Smooth muscle cell of the brain vasculature (primary cell): ENCODE data around the gene NPW.

Experiments
- DNase-seq: peaks from one replicate; pipeline ENCODE4 v3.0.0-alpha.2; 2012; ENCODE audit warnings: low read depth, low spot score

NPW gene

DNA sequence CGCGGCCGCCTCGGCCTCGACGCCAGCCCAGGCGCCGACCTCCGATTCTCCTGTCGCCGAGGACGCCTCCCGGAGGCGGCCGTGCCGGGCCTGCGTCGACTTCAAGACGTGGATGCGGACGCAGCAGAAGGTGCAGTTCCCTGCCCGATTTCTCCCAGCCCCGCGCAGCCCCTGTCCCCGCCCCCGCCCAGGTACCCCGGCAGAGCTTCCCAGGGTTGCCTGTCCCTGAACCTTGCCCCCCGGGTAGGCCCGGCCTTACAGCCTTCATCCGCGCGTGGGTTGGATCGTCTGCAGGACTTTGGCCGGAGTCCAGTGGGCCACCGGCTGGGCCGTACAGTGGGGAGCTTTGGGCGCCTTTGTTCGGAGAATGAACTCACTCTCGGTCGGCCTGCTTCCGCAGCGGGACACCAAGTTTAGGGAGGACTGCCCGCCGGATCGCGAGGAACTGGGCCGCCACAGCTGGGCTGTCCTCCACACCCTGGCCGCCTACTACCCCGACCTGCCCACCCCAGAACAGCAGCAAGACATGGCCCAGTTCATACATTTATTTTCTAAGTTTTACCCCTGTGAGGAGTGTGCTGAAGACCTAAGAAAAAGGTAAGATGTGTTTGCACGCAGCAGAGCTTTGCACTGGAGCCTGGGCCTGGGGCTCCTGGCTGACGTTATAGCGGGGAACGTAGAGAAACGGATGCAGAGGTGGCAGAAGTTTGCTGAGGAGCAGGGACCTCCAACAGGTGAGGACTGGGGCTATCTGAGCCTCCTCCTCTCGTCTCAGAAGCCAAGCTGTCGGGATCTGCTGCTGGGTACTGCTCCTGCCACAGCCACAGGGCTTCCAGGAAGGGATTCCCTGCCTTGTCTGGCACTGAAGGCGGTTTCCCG, 35.0 kb upstream of the NPW start:
- no peak for DNase-seq

DNA sequence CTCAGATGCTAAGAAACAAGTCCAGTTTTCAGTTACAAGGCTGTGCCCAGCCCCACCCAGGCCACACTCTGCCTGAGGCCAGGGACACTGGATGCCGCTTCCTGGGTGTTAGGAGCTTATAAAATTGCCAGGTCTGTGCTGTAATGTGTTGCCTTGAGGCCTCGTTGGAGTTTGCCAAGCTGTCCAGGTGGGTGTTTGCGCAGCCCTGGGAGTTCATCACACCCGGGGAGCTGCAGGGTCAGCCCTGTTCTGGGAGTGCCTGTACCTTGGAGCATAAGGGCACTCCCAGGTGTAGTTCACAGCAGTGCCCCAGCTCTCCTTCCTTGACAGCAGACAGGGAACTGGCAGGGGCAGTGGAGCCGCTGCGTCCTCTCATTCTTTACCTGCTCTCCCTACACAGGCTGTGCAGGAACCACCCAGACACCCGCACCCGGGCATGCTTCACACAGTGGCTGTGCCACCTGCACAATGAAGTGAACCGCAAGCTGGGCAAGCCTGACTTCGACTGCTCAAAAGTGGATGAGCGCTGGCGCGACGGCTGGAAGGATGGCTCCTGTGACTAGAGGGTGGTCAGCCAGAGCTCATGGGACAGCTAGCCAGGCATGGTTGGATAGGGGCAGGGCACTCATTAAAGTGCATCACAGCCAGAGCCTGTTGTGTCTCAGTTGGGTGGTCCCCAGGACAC, 34.0 kb upstream of the NPW start:
- no peak for DNase-seq

DNA sequence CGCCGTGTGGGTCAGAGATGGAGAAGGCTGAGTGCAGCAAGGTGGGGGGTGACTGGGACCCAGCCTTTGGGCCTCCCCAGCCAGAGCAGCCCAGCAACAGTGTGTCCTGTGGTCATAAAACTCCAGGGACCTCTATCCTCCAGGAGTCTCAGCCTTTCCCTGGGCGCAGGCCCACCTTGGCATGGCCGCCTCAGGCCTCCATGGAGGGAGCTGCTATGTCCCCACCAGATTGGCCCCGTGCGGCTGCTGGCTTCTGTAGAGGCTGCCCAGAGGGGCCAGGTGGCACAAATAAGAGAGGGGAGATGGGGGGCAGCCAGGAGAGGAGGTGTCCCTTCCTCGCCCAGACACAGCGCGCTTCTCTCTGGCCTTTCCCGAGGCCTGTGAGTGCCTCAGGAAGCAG, 32.4 kb upstream of the NPW start:
- no peak for DNase-seq

DNA sequence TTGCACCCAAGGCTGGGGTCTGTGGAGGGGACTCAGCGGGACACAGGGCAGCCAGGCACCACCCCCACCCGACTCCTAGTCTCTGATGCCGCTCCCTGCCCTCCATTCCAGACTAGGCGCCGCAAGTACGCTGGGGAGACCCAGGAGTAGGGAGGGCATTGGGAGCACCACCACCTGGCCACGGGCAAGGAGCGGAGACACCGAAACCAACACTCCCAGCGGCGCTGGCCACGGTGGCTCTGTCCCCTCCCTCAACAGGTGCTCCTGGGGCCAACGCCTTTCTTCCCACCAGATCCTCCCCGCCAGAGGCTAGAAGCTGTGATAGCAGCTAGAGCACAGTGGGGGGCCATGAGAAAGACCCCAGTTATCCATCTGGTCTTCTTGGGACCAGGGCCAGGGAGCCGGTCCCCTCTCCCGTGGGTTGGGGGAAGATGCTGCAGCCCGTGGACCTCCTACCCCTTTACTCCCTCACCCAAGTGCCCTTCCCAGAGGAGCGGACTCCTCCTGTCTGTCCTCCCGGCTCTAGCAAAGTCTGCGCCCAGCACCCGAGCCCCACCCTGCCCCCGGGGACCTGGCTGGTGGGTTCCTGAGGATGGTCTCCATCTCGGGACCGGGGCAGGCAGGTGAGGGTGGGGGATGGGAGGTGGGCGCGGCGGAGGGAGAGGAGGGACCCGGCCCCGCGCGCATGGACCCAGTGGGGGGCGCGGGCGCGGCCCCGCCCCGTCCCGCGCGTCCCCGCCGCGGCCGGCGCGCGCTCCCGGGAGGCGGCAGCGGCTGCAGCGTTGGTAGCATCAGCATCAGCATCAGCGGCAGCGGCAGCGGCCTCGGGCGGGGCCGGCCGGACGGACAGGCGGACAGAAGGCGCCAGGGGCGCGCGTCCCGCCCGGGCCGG, 30.1 kb upstream of the NPW start, which contains the start of gene SYNGR3:
Gene SYNGR3, plus strand, starts transcription at position 762 of the 892 bp plus-strand sequence. CDS start 133 bp downstream, outside the sequence.
- no peak for DNase-seq

DNA sequence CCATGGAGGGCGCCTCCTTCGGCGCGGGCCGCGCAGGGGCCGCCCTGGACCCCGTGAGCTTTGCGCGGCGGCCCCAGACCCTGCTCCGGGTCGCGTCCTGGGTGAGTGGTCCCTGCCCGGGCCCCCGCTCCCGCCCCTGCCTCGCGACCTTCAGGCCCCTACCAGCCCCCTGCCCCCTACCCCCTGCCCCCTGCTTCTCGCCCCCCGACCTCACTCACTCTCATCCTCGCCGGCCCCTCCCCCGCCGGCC, 29.6 kb upstream of the NPW start:
- DNase-seq = no peak

DNA sequence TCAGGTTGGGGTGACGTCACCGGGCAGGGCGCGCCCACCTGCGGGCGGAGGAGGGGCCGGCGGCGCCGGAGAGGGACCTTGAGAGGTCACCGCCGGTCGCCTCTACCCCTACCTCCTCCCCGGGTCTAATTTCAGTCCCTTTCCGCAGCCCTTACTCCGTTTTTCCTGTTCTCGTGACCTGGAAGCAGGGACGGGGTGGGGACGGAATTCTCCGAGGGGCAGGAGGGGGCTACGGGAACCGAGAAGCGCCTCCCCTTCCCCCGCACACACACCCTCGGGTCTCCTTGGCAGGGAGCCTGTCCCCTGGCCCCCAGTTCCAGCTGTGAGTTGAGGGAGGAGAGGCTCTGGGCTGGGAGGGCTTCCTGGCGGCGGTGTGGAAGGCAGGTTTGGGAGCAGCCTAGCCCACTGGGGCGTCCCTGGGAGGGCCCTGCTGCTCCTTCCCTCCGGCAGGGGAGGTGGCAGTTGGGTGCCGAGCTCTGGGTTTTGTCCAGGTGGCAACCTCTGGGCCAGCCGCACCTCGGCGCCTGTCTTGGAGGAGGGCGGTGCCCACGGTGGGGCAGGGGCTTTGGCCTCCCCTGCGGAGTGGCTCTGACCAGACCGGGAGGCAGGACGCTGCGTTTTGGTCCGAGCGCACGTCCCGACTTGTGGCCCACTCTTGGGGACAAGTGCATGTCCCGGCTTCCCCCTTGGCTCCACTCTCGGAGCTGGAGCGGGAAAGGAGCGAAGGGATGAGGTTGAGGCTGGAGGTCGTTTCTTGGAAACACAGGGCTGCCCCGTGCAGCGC, 29.0 kb upstream of the NPW start:
- DNase-seq = no peak

DNA sequence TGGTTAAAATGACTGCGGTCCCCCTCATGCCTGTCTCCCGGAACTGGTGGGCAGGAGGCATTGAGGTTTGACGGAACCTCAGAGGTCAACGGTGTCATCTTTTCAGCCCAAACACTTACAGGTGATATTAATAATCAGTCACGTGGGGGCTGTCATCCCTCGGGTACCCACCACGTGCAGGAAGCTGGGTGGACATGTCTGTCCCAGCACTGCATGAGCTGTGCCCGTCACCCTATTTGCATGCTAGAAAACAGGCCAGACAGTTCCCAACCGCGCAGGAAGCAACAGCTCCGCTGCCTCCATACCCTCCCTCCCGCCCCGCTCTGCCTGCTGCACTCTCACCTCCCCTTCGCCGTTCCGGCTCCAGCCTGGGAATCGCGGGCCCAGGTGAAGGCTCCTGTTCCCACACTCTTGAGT, 28.4 kb upstream of the NPW start:
- no peak for DNase-seq

DNA sequence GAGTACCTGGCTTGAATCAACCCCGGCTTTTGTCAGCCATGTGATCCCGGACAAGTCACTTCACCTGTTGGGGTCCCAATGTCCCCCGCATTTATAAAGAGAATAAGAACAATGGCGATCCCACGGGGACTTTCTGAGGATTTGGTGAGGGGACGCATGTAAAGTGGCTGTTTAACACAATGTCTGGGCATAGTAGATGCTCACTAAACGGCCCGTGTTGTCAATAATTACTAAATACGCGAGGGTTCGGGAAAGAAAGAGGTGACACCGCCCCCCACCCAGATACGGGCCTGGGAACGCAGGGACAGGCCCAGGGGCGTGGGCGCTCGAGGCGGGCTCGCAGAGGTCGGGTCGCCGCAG, 28.0 kb upstream of the NPW start:
- DNase-seq = no peak

DNA sequence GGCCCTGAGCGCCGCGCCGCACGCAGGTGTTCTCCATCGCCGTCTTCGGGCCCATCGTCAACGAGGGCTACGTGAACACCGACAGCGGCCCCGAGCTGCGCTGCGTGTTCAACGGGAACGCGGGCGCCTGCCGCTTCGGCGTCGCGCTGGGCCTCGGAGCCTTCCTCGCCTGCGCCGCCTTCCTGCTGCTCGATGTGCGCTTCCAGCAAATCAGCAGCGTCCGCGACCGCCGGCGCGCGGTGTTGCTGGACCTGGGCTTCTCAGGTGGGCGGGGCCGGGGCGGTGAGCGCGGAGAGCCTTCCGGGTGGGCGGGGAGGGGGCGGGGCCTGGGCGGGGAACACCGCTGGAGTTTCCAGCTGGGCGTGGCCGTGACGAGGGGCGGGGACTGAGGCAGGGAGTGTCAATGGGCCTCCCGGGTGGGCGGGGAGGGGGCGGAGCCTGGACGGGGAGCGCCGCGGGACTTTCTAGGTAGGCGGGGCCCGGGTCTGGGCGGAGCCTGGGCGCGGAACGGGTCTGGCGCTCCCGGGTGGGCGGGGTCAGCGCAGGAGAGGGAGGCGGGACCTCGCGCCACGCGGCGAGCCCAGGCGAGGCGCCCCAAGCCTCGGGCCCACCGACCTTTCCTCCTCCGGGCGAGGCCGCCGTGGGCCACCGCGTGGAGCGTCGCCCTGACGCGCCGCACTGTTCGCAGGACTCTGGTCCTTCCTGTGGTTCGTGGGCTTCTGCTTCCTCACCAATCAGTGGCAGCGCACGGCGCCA, 27.5 kb upstream of the NPW start:
- peak; percentile 50 for DNase-seq

DNA sequence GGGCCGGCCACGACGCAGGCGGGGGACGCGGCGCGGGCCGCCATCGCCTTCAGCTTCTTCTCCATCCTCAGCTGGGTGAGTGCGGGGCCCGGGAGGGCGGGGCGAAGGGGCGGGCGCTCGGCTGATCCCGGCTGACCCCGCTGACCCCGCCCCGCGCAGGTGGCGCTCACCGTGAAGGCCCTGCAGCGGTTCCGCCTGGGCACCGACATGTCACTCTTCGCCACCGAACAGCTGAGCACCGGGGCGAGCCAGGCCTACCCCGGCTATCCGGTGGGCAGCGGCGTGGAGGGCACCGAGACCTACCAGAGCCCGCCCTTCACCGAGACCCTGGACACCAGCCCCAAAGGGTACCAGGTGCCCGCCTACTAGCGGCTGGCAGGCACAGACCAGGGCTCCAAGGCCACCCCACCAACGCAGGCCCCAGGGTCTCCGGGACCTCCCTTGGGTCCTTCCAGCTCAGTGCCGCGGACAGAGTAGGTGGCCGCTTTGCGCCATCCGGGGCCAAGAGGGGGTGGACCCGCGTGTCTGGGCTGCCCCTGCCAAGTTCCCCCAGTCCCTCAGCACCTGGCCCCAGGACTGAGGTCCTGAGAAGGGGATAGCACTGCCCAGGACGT, 26.8 kb upstream of the NPW start:
- DNase-seq = no peak

DNA sequence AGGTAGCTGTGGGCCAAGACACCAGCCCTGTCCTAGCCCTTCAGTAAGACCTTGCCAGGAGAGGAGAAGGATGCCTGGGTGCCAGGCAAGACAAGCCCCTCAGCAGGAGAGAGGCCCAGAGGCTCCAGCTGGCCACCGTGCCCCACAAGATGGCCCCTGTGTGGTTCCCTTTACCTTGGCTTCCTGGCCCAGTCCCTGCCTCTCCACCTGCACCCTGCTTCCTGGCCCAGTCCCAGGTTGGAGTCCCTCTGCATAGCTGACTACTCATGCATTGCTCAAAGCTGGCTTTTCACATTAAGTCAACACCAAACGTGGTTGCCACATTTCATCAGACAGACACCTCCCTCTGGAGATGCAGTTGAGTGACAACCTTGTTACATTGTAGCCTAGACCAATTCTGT, 25.9 kb upstream of the NPW start:
- no peak for DNase-seq

DNA sequence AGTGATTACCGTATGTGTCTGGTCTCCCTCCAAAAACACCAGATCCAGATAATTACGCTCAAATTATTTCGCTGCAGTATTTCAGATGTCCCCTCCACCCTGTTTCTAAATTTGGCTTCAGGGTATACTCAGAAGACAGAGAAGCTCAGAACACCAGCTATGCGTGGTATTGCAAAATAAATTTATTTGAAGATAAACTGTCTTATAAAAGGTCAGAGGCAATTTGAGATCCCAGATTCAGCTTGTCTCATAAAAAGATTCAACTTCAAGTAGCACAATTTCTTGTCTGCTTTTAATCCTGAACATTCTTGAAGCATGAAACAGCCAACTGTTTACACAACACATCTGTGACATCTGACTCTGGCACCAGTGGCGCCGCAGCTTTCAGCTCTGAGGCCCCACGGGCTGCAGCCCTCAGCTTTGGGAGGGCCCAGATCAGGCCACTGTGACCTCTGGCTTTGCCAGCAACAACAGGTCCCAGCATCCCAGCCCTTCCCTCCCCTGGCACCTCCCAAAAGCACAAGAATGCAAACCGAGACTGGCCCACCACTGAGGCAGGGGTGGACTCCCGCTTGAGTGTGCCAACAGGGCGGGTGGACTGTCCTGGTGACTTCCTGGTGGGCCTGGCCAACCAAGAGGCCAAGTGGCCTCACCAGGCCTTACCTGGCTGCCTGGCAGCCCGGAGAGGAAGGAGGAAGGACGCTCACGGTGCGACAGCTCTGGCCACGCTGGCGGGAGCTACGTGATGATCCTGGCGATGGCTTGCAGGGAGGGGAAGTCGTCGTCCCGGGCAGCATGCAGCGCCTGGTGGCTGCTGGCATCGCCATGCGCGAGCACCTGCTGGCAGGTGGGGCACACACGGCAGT, 21.9 kb upstream of the NPW start:
- no peak for DNase-seq

DNA sequence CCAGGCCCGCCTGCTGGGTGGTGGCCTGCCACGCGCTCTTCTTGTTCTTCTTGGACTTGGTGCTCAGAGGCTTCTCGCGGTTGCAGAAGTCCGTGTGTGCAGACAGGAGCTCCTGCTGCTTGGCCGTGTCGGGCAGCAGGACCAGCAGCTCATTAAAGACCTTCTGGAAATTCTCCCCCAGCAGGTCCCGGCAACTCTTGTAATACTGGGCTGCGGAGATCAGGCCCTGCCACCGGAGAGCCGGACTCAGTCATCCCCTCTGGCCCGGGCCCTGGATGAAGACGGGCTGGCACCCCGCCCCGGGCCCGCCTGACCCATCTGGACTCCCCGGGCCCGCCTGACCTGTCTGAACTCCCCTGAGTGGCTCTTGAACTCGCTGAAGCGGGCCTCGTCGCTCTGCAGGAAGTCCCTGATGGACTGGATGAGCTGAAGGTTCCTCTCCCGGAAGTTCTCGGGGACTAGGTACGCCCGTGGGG, 21.2 kb upstream of the NPW start:
- no peak for DNase-seq

DNA sequence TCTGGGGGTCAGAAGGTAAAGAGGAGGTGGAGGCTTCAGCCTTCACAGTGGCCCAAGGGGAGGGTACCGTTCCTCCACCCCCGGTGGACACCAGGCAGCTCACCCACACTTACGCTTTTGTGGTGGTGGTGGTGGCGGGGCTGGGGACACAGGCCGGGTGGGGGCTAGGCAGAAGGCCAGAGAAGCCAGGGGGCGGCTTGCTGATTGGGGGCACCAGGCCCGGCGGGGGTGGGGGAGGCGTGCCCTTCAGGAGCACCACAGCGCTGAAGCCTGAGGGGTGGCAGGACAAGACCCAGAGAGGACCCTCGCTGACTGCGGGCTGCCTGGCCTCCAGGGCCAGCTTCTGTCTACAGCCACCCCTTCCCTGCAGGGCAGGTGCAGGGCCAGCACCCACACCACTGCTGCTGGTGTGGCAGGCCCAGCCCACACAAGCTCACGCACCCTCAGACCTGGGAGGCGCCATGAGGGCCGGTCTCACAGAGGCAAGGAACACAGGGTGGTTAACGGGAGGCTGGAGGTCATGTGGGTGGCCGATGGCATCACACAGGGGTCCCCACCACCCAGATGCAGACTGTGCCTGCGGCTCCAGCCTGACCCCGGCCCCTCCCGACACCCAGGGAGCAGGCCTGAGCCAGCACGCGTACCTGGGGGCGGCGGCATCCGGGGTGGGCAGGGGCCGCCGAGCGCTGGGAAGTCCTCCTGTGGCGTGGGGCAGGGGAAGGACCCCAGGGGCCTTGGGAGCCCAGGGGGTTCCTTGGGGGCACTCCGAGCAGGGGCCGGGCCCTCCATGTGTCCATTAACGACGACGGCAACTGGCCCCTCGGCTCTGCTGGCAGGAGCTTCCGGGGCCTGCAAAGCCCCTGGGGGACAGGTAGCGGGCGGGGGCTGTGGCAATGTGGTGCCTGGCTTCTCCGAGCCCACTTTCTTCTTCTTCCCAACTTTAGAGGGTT, 20.5 kb upstream of the NPW start:
- no peak for DNase-seq

DNA sequence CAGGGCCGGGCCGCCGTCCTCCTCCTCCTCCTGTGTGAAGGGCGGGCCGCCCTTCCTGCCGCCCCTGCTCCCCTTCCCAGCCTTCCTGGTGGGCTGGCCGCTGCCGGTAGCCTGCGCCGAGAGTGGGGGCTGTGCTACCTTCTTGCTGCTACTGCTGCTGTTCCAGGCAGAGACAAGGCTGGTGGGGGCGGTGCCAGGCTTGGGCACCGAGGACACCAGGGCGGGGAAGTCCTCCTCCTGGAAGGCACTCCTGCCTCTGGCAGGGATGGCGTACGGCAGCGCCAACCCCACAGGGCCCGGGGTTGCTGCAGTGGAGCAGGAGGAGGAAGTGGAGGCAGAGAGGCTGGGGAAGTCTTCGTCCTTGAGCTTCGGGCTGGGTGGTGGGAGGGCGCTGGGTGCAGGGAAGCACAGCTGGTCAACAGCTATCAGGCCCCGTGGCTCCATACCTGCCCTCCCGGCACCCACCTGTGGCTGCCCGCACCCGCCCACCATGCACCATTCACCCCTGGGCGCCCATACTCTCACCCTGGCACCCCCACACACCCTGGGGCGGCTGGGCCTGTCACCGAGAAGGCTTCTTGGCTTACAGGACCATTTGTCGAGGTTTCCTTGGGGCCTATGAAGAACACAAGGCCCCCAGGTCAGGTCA, 19.6 kb upstream of the NPW start:
- DNase-seq = no peak

DNA sequence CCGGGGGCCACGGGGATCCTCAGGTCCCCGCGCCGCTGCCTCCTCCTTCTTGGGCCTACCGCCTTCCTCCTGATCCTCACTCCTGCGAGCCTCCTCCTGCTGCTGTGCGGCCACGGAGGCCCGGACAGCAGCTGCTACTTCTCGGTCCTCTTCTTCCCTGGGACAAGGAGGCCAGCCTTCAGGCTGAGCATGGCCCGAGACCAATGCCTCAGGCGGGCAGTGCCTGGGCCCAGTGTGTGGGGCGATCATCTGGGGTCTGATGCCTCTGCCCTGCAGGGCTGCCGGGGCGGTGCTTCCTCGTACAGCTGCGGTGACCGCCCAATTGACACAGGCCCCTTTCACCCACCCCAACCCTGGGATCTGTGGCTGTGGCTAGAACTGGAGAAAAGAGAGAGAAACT, 18.6 kb upstream of the NPW start:
- no peak for DNase-seq

DNA sequence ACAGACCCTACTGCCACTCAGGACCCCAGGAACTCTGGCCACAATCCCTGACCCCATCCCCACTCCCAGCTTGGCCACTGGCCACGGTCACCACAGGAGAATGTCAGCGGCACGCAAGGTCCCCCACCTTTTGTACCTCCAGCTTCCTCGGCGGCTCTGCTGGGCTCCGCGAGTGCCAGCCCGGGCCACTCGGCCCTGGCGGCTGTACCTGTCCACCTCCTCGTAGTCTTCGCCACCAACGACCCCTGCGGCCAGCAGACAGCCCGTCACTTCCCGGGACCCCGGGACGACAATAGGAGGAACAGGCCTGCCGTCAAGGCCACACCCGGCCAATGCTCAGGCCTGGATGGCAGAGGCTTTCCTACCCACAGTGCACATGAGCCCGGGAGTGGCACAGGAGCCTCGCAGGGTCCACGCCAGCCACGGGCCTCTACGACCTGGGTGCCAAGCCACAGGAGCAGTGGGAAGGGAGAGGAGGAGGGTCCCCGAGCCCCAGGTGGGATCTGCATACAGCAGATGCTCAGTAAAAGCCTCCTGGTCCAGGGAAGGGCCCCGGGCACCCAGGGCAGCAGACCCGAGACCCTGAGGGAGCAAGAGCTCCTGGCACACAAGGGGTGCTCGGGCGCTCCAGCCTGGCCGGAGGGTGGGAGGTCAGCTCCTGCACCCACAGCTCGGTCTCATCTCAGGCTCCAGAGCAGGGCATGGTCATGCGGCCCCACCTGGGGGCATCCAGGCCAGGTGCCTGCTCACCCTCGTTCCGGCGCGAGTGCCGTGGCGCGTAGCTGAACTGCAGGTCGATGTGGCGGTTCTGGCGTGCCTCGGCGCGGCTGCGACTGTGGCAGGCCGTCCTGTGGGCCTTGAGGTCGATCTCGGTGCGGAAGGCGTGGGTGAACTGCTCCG, 17.9 kb upstream of the NPW start:
- DNase-seq = no peak
